ENCODE results near the gene MPP1.

DNA sequence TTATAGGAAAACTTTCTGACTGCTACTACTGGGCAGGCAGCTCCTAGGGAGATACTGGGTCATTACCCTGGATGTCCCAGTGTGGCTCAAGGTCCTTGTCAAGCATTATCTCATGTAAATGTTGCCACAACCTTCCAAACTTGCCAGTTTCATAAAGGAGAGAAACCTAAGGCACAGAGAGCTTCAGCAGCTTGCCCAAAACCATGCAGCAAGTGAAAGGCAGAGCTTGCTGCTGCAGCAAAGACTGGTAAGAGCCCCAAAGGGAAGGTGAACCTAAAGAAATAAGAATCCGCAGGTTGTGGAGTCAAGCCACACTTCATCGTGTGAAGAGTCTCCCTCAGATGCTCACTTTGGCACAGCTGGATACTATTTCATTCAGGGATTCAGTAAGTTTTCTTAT lies 2.3 kb downstream of the MPP1 start:
- TF ChIP-seq, protein P1, sequence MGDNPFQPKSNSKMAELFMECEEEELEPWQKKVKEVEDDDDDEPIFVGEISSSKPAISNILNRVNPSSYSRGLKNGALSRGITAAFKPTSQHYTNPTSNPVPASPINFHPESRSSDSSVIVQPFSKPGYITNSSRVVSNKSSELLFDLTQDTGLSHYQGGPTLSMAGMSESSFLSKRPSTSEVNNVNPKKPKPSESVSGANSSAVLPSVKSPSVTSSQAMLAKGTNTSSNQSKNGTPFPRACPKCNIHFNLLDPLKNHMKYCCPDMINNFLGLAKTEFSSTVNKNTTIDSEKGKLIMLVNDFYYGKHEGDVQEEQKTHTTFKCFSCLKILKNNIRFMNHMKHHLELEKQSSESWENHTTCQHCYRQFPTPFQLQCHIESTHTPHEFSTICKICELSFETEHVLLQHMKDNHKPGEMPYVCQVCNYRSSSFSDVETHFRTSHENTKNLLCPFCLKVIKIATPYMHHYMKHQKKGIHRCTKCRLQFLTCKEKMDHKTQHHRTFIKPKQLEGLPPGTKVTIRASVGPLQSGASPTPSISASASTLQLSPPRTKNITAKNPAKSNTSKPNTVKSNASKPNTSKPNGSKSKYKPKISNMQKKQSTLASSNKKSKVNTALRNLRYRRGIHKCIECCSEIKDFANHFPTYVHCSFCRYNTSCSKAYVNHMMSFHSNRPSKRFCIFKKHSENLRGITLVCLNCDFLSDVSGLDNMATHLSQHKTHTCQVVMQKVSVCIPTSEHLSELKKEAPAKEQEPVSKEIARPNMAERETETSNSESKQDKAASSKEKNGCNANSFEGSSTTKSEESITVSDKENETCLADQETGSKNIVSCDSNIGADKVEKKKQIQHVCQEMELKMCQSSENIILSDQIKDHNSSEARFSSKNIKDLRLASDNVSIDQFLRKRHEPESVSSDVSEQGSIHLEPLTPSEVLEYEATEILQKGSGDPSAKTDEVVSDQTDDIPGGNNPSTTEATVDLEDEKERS (tag by site-specific recombination; IDR thresholded peaks at IDR 0.05) = no peak
- no peak for TF ChIP-seq ZNF18 (tag by site-specific recombination; IDR thresholded peaks at IDR 0.05)
- TF ChIP-seq ZFHX2 (tag by site-specific recombination; conservative IDR thresholded peaks at IDR 0.05) = no peak
- TF ChIP-seq, protein P2, sequence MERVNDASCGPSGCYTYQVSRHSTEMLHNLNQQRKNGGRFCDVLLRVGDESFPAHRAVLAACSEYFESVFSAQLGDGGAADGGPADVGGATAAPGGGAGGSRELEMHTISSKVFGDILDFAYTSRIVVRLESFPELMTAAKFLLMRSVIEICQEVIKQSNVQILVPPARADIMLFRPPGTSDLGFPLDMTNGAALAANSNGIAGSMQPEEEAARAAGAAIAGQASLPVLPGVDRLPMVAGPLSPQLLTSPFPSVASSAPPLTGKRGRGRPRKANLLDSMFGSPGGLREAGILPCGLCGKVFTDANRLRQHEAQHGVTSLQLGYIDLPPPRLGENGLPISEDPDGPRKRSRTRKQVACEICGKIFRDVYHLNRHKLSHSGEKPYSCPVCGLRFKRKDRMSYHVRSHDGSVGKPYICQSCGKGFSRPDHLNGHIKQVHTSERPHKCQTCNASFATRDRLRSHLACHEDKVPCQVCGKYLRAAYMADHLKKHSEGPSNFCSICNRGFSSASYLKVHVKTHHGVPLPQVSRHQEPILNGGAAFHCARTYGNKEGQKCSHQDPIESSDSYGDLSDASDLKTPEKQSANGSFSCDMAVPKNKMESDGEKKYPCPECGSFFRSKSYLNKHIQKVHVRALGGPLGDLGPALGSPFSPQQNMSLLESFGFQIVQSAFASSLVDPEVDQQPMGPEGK (tag by site-specific recombination; IDR thresholded peaks at IDR 0.05) = no peak
